HAP-1 (cell line): Measurements from ENCODE around the gene MCF2L2.
"Not testable (repeated sequence)": the region's sequence is repeated elsewhere in the genome, so short reads cannot be mapped to it uniquely, and the experiment has no call there.

Experiments used
- DNase-seq, 2 experiments: peaks; one replicate each; pipeline ENCODE4 v3.0.0-alpha.2; 2016 to 2020; ENCODE audit warnings: low spot score in 2 of 2
- H3K27me3 ChIP-seq: fragments of 250-450 bp; sonication (Bioruptor Pico); 2 replicates; pipeline ENCODE4 v1.5.1; 2020; ENCODE audit warnings: low read depth, mild to moderate bottlenecking, moderate library complexity
- H3K36me3 ChIP-seq: fragments of 250-450 bp; sonication (Bioruptor Pico); replicated peaks from 2 replicates; pipeline ENCODE4 v1.5.1; 2020; ENCODE audit warnings: mild to moderate bottlenecking
- H3K4me1 ChIP-seq: fragments of 250-450 bp; sonication (Bioruptor Pico); 2 replicates; pipeline ENCODE4 v1.5.1; 2020; ENCODE audit warnings: mild to moderate bottlenecking
- H3K4me3 ChIP-seq: fragments of 250-450 bp; sonication (Bioruptor Pico); 2 replicates; pipeline ENCODE4 v1.5.1; 2020; ENCODE audit warnings: mild to moderate bottlenecking, moderate library complexity
- H3K9me3 ChIP-seq: fragments of 250-450 bp; sonication (Bioruptor Pico); 2 replicates; pipeline ENCODE4 v1.5.1; 2020; ENCODE audit warnings: mild to moderate bottlenecking, moderate library complexity
- in situ Hi-C: fragments of 300-500 bp; cut with MboI; formaldehyde crosslinking; loops from 3 replicates; pipeline ENCODE4 v1.14.3; 2020; ENCODE audit warnings: low sequenced_read_pairs, inconsistent platforms, mixed read lengths

Gene MCF2L2

GRCh38 chr3:183437061-183437460 is 8.6 kb upstream of the MCF2L2 start:
- no peaks in the 10 kb centered on the region for H3K4me1 ChIP-seq
- no peaks in the 10 kb centered on the region for H3K27me3 ChIP-seq
- DNase-seq, result no peak
- no peak overlapping the region for H3K4me3 ChIP-seq
- in situ Hi-C loops, result no loop called here
- no peaks in the 10 kb centered on the region for H3K36me3 ChIP-seq
- no peaks in the 10 kb centered on the region for H3K9me3 ChIP-seq

GRCh38 chr3:183435661-183436060 is 7.2 kb upstream of the MCF2L2 start:
- Histone ChIP-seq H3K4me3 (no peak overlapping the region), H3K9me3 (no peaks in the 10 kb centered on the region), H3K4me1 (no peaks in the 10 kb centered on the region), H3K36me3 (no peaks in the 10 kb centered on the region), H3K27me3 (no peaks in the 10 kb centered on the region)
- no peak for DNase-seq
- in situ Hi-C loops, result no loop called here

GRCh38 chr3:183434992-183435391 is 6.6 kb upstream of the MCF2L2 start:
- Histone ChIP-seq H3K4me1 (no peaks in the 10 kb centered on the region), H3K27me3 (no peaks in the 10 kb centered on the region), H3K36me3 (no peaks in the 10 kb centered on the region), H3K9me3 (no peaks in the 10 kb centered on the region), H3K4me3 (no peak overlapping the region)
- DNase-seq, result no peak
- in situ Hi-C loops, result no loop called here

- Histone ChIP-seq H3K27me3 (no peaks in the 10 kb centered on the region), H3K4me1 (no peaks in the 10 kb centered on the region), H3K36me3 (no peaks in the 10 kb centered on the region), H3K9me3 (no peaks in the 10 kb centered on the region), H3K4me3 (no peak overlapping the region)
- DNase-seq, result no peak
- in situ Hi-C loops, result no loop called here
These were observed 6.1 kb upstream of the MCF2L2 start for GRCh38 chr3:183434503-183434902.

GRCh38 chr3:183430325-183430957 is 2.0 kb upstream of the MCF2L2 start:
- in situ Hi-C loops, result no loop called here
- Histone ChIP-seq H3K27me3 (no peaks in the 10 kb centered on the region), H3K9me3 (no peaks in the 10 kb centered on the region), H3K4me1 (peaks cover 2% of the 10 kb centered on the region; the same call in 1 of the 2 replicates), H3K4me3 (no peak overlapping the region), H3K36me3 (no peaks in the 10 kb centered on the region)
- DNase-seq, result no peak

GRCh38 chr3:183427876-183428446 is 458 bp downstream of the MCF2L2 start:
- Histone ChIP-seq H3K4me1 (peaks cover 2% of the 10 kb centered on the region; the same call in 1 of the 2 replicates), H3K27me3 (no peaks in the 10 kb centered on the region), H3K36me3 (no peaks in the 10 kb centered on the region), H3K9me3 (no peaks in the 10 kb centered on the region), H3K4me3 (peak overlapping the region; percentile 76)
- in situ Hi-C loops, result no loop called here
- peak in 1 of 2 experiments; percentile 66 for DNase-seq

- no peaks in the 10 kb centered on the region for H3K36me3 ChIP-seq
- peaks cover 2% of the 10 kb centered on the region; the same call in 1 of the 2 replicates for H3K4me1 ChIP-seq
- no peak for DNase-seq
- in situ Hi-C loops, result no loop called here
- H3K4me3 ChIP-seq, result peak overlapping the region; percentile 76
- H3K27me3 ChIP-seq, result no peaks in the 10 kb centered on the region
- H3K9me3 ChIP-seq, result no peaks in the 10 kb centered on the region
These were observed 1.1 kb downstream of the MCF2L2 start for GRCh38 chr3:183427196-183427875.

- H3K4me3 ChIP-seq, H3K27me3 ChIP-seq, H3K4me1 ChIP-seq, DNase-seq, in situ Hi-C loops, H3K36me3 ChIP-seq: not testable (repeated sequence)
- peaks cover 13% of the 10 kb centered on the region; the same call in 1 of the 2 replicates for H3K9me3 ChIP-seq
These were observed 9.6 kb downstream of the MCF2L2 start for GRCh38 chr3:183418807-183419206.

GRCh38 chr3:183411216-183411922 is 17.1 kb downstream of the MCF2L2 start:
- Histone ChIP-seq H3K9me3 (no peaks in the 10 kb centered on the region), H3K4me1 (peaks cover 7% of the 10 kb centered on the region), H3K36me3 (no peaks in the 10 kb centered on the region), H3K4me3 (no peak overlapping the region), H3K27me3 (0 out of 2 replicates have a peak, but pooled peaks cover 3% of the 10 kb centered on the region)
- DNase-seq, result no peak
- in situ Hi-C loops, result no loop called here

- Histone ChIP-seq H3K4me3 (no peak overlapping the region), H3K27me3 (0 out of 2 replicates have a peak, but pooled peaks cover 3% of the 10 kb centered on the region), H3K36me3 (no peaks in the 10 kb centered on the region), H3K4me1 (peaks cover 7% of the 10 kb centered on the region), H3K9me3 (no peaks in the 10 kb centered on the region)
- DNase-seq, result no peak
- in situ Hi-C loops, result no loop called here
These were observed 17.7 kb downstream of the MCF2L2 start for GRCh38 chr3:183410759-183411158.

- Histone ChIP-seq H3K27me3 (0 out of 2 replicates have a peak, but pooled peaks cover 3% of the 10 kb centered on the region), H3K4me3 (no peak overlapping the region), H3K9me3 (no peaks in the 10 kb centered on the region), H3K4me1 (peaks cover 7% of the 10 kb centered on the region), H3K36me3 (no peaks in the 10 kb centered on the region)
- in situ Hi-C loops, result no loop called here
- no peak for DNase-seq
These were observed 18.1 kb downstream of the MCF2L2 start for GRCh38 chr3:183410280-183410679.

GRCh38 chr3:183409219-183409618 is 19.2 kb downstream of the MCF2L2 start:
- Histone ChIP-seq H3K27me3 (0 out of 2 replicates have a peak, but pooled peaks cover 3% of the 10 kb centered on the region), H3K9me3 (no peaks in the 10 kb centered on the region), H3K4me3 (no peak overlapping the region), H3K36me3 (no peaks in the 10 kb centered on the region), H3K4me1 (peaks cover 7% of the 10 kb centered on the region)
- DNase-seq, result peak in 1 of 2 experiments; percentile 48
- in situ Hi-C loops, result no loop called here

- Histone ChIP-seq H3K4me1 (peaks cover 7% of the 10 kb centered on the region), H3K27me3 (no peaks in the 10 kb centered on the region)
- in situ Hi-C loops, result no loop called here
These were observed 26.7 kb downstream of the MCF2L2 start for GRCh38 chr3:183401678-183402077.

GRCh38 chr3:183400352-183400751 is 28.1 kb downstream of the MCF2L2 start:
- in situ Hi-C loops, result no loop called here
- no peak overlapping the region for H3K4me3 ChIP-seq
- peaks cover 7% of the 10 kb centered on the region for H3K4me1 ChIP-seq
- no peaks in the 10 kb centered on the region for H3K36me3 ChIP-seq
- peak; percentile 71 to 81 for DNase-seq
- H3K27me3 ChIP-seq, result no peaks in the 10 kb centered on the region
- no peaks in the 10 kb centered on the region for H3K9me3 ChIP-seq

More at GRCh38 chr3:183401678-183402077, 26.7 kb downstream of the MCF2L2 start:
- no peaks in the 10 kb centered on the region for H3K36me3 ChIP-seq
- no peak overlapping the region for H3K4me3 ChIP-seq
- no peaks in the 10 kb centered on the region for H3K9me3 ChIP-seq
- DNase-seq, result no peak
